HEK293T (cell line): ENCODE data around the gene SAT2.

Source experiments
- BHLHE40 ChIP-seq: fragments of 450-650 bp; IDR thresholded peaks from 2 replicates; pipeline ENCODE4 v1.6.1; 2016; ENCODE audit warnings: mild to moderate bottlenecking, moderate library complexity, borderline replicate concordance
- FOXA1 ChIP-seq: fragments of 450-650 bp; IDR thresholded peaks from 2 replicates; pipeline ENCODE4 v1.6.1; 2016; ENCODE audit warnings: mild to moderate bottlenecking
- FOXK2 ChIP-seq: fragments of 450-650 bp; IDR thresholded peaks from 2 replicates; pipeline ENCODE4 v1.6.1; 2016; ENCODE audit warnings: mild to moderate bottlenecking
- FOXM1 ChIP-seq: fragments of 450-650 bp; IDR thresholded peaks from 2 replicates; pipeline ENCODE4 v1.6.1; 2017; ENCODE audit warnings: mild to moderate bottlenecking, borderline replicate concordance
- PKNOX1 ChIP-seq: fragments of 450-650 bp; IDR thresholded peaks from 2 replicates; pipeline ENCODE4 v1.6.1; 2016
- SUZ12 ChIP-seq: fragments of 450-650 bp; IDR thresholded peaks from 2 replicates; pipeline ENCODE4 v1.6.1; 2016; ENCODE audit warnings: mild to moderate bottlenecking
- ZNF384 ChIP-seq: fragments of 450-650 bp; IDR thresholded peaks from 2 replicates; pipeline ENCODE4 v1.6.1; 2016

DNA sequence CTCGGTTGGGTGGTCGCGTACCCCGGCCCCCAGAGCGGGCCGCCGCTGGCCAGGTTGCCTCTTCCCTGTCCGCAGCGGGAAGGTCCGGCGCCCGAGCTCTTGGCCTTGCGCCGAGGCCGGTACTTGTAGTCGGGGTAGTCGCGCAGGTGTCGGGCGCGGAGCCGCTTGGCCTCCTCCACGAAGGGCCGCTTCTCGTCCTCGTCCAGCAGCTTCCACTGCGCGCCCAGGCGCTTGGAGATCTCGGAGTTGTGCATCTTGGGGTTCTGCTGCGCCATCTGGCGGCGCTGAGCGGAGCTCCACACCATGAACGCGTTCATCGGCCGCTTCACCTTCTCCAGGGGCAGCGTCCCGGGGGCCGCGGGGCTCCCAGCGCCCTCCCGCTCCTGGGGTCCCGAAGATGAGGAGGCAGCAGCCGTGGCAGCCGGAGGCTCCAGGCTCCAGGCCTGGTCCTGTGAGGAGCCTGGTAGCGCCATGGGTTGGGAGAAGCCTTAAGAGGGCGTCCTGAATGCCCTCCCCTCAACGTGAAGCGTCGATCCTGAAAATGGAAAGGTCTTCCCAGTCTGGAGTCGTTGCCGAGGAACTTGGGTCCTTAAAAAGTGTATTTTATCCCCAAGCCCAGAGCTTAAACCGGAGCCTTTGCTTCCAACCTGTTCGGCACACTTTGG lies 38.3 kb downstream of the SAT2 start:
- no peak for TF ChIP-seq ZNF384
- no peak for TF ChIP-seq FOXM1
- no peak for TF ChIP-seq FOXA1
- no peak for TF ChIP-seq SUZ12
- no peak for TF ChIP-seq PKNOX1
- no peak for TF ChIP-seq BHLHE40
- no peak for TF ChIP-seq FOXK2
